CD4-positive, CD25-positive, alpha-beta regulatory T cell (primary cell): ENCODE measurements around the gene PEF1. TPM values are rescaled to one million over a fixed set of nuclear protein-coding genes. Genes with fewer than 3 reads are reported as not detected.

Experiments
- ATAC-seq, 2 donors: fragments of 150-1000 bp; cut with Tn5 transposase; one replicate each; pipeline ENCODE4 v1.10.0; 2021; ENCODE audit warnings: low read depth in 2 of 2, moderate number of reproducible peaks in 2 of 2, moderate library complexity in 1 of 2
- DNase-seq, 3 donors: peaks; one replicate each; pipeline versions ENCODE4 v3.0.0 to v3.0.0-alpha.2; 2012 to 2022; ENCODE audit warnings: mixed read lengths in 1 of 3
- H3K27ac ChIP-seq: one replicate; pipeline ENCODE4 v1.7.0; 2013; ENCODE audit warnings: mild to moderate bottlenecking, low read length; ENCODE audit not compliant: insufficient read depth, poor library complexity, severe bottlenecking
- H3K27me3 ChIP-seq: one replicate; pipeline ENCODE4 v1.7.0; 2013; ENCODE audit warnings: low read length; ENCODE audit not compliant: control insufficient read depth, insufficient read depth
- H3K36me3 ChIP-seq: one replicate; pipeline ENCODE4 v1.7.0; 2013; ENCODE audit warnings: mild to moderate bottlenecking, low read length, moderate library complexity; ENCODE audit not compliant: control insufficient read depth, insufficient read depth
- H3K4me1 ChIP-seq: 2 replicates; pipeline ENCODE4 v1.7.0; 2013; ENCODE audit warnings: mild to moderate bottlenecking, low read length; ENCODE audit not compliant: insufficient read depth, control insufficient read depth, poor library complexity, severe bottlenecking
- H3K4me3 ChIP-seq: one replicate; pipeline ENCODE4 v1.7.0; 2013; ENCODE audit warnings: low read depth, mild to moderate bottlenecking, low read length, moderate library complexity
- H3K9me3 ChIP-seq, 2 experiments: 1 replicate in 1 of 2; 2 replicates in 1 of 2; pipeline ENCODE4 v1.7.0; 2013; ENCODE audit warnings: low read length in 2 of 2, mild to moderate bottlenecking in 1 of 2, moderate library complexity in 1 of 2; ENCODE audit not compliant: control insufficient read depth in 2 of 2
- H3K27ac Mint-ChIP-seq, 3 donors: one replicate each; pipeline ENCODE4 v1.8.0; 2020 to 2022; ENCODE audit warnings: mild to moderate bottlenecking in 3 of 3, mixed read lengths in 3 of 3, moderate library complexity in 2 of 3
- H3K27me3 Mint-ChIP-seq: one replicate; pipeline ENCODE4 v1.8.0; 2022; ENCODE audit warnings: mild to moderate bottlenecking, mixed read lengths
- H3K36me3 Mint-ChIP-seq: one replicate; pipeline ENCODE4 v1.8.0; 2020; ENCODE audit warnings: mixed read lengths
- H3K4me1 Mint-ChIP-seq, 4 donors: one replicate each; pipeline ENCODE4 v1.8.0; 2020 to 2022; ENCODE audit warnings: mixed read lengths in 4 of 4, mild to moderate bottlenecking in 1 of 4
- H3K4me3 Mint-ChIP-seq, 4 donors: one replicate each; pipeline ENCODE4 v1.8.0; 2020 to 2022; ENCODE audit warnings: mild to moderate bottlenecking in 4 of 4, mixed read lengths in 4 of 4, moderate library complexity in 3 of 4
- H3K9me3 Mint-ChIP-seq, 7 donors: one replicate each; pipeline ENCODE4 v1.8.0; 2020 to 2022; ENCODE audit warnings: mixed read lengths in 7 of 7, mild to moderate bottlenecking in 3 of 7, moderate library complexity in 2 of 7
- polyA plus RNA-seq, 4 donors: library from polyadenylated mRNA; unstranded; fragments of 300-500 nt; fragmentation: Illumina TruSeq; gene quantifications; one replicate each; pipeline ENCODE4 v1.2.3, GENCODE V29; 2021
- total RNA-seq: library from RNA; stranded (reverse); gene quantifications from one replicate; pipeline ENCODE4 v1.2.3, GENCODE V29; 2022

Gene PEF1
- total and polyA plus RNA-seq, 5 donors from 2014 or later = 58.8 to 108 (median 97.8) TPM

DNA sequence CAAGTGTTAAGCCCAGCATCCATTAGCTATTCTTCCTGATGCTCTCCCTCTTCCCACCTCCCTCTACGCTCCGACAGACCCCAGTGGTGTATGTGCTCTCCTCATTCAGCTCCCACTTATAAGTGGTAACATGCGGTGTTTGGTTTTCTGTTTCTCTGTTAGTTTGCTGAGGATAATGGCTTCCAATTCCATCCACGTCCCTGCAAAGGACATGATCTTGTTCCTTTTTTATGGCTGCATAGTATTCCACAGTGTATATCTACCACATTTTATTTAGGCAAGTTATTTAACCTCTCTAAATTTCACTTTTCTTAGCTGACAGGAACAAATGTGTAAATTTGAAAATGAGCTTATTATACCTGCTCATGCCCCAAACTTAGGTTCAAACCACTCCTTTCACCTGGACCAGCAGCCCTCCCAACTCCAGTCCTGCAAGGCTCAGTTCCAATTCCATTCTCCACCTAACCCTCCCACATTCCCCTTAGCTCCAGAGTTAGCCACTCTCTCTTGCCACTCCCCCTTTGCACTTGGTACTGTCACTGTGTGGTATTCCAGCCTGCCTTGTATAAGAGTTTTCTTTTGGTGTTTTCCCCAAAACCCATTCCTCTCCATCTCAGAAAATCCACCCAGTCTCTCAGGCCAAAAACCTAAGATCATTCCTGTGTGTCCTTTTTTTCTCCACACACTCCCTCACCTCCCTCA is 1.7 kb upstream of the PEF1 start:
- no peak overlapping the region for H3K27ac ChIP-seq
- DNase-seq (no peak), ATAC-seq (no peak)
- Mint-ChIP-seq H3K36me3 (no peaks in the 10 kb centered on the region), H3K27ac (peak overlapping the region; percentile 79 to 100 (median 87)), H3K4me3 (peak overlapping the region; percentile 24 to 99 (median 98)), H3K4me1 (peaks cover 10 to 46% (median 28%) of the 10 kb centered on the region in 4 donors), H3K9me3 (peaks cover 0 to 9% (median 0%) of the 10 kb centered on the region in 7 donors), H3K27me3 (peaks cover 8% of the 10 kb centered on the region)
- no peaks in the 10 kb centered on the region for H3K27me3 ChIP-seq
- H3K36me3 ChIP-seq = peaks cover 2% of the 10 kb centered on the region
- H3K4me1 ChIP-seq = peaks cover 21% of the 10 kb centered on the region
- H3K4me3 ChIP-seq = no peak overlapping the region
- no peaks in the 10 kb centered on the region for H3K9me3 ChIP-seq

DNA sequence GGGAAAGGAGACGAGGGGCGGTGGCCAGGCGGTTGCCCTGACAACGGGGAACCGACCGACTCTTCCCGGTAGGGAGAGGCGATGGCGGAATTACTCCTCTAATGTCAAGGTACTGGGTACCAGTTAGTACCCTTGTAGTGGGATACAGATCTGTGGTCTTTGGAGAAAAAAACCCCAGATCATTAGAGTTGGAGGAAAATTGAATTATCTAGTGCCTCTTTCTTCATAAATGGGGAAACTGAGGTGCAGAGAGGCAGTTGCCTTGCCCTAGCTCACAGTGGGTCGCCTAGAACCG is 545 bp upstream of the PEF1 start:
- Mint-ChIP-seq H3K4me1 (peaks cover 10 to 46% (median 28%) of the 10 kb centered on the region in 4 donors), H3K27ac (peak overlapping the region; percentile 100), H3K4me3 (peak overlapping the region; percentile 97 to 99 (median 98)), H3K27me3 (peaks cover 8% of the 10 kb centered on the region), H3K36me3 (no peaks in the 10 kb centered on the region), H3K9me3 (peaks cover 0 to 9% (median 0%) of the 10 kb centered on the region in 7 donors)
- ATAC-seq = no peak
- H3K4me1 ChIP-seq = peaks cover 21% of the 10 kb centered on the region
- H3K4me3 ChIP-seq = peak overlapping the region; percentile 94
- H3K27me3 ChIP-seq = no peaks in the 10 kb centered on the region
- no peak for DNase-seq
- peak overlapping the region; percentile 99 for H3K27ac ChIP-seq
- peaks cover 7% of the 10 kb centered on the region for H3K36me3 ChIP-seq
- no peaks in the 10 kb centered on the region for H3K9me3 ChIP-seq

DNA sequence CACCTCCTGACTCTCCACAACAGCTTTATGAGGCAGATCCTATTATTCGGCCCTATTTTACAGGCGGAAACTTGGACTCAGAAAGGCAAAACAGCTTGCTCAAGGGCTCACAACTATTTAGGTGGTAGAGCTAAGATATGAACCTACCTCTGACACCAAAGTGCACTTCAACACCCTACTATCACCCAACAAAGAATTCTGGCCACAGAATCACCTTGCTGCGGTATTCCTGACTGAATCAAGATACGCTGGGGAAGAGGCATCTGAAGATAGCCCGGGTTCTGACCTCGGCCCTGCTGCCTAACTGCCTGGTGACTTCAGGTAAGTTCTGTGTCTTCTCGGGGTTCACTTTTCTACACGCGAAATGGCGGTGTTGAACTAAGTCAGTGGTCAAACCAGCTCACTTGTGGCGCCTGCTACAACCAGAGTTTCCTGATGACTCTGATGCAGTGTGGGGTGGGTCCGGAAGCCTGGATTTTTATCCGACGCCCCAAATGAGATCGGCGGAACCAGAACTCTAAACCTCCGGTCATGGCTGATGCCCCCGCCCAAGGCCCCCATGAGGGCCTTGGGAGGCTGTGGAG is 608 bp downstream of the PEF1 start:
- H3K27me3 ChIP-seq = no peaks in the 10 kb centered on the region
- peak overlapping the region; percentile 100 for H3K27ac Mint-ChIP-seq
- no peak for DNase-seq
- peaks cover 0 to 9% (median 0%) of the 10 kb centered on the region in 7 donors for H3K9me3 Mint-ChIP-seq
- H3K36me3 ChIP-seq = peaks cover 8% of the 10 kb centered on the region
- H3K4me3 Mint-ChIP-seq = peak overlapping the region; percentile 97 to 99 (median 98)
- peak overlapping the region; percentile 99 for H3K27ac ChIP-seq
- peaks cover 8% of the 10 kb centered on the region for H3K27me3 Mint-ChIP-seq
- peaks cover 10 to 46% (median 28%) of the 10 kb centered on the region in 4 donors for H3K4me1 Mint-ChIP-seq
- no peaks in the 10 kb centered on the region for H3K36me3 Mint-ChIP-seq
- H3K4me1 ChIP-seq = peaks cover 21% of the 10 kb centered on the region
- ATAC-seq = peak; percentile 29 to 33
- peak overlapping the region; percentile 94 for H3K4me3 ChIP-seq
- no peaks in the 10 kb centered on the region for H3K9me3 ChIP-seq

DNA sequence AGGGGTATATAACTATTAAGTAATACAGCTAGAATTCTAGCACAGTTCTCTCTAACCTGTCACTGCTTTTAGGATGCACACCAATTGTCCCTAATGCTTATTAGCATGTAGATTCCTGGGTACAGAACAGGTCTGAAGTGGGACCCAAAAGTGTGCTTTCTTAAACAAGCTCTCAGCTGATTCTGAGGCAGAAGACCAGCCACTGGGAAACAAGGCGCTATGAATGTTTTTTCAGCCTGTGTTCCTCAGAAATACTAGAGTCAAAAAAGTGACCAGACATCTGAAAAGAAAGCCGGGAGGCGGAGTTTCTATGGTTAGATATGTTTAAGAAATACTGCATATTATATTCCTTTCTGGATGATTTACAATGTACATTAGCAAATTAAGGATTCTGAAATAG is 1.8 kb downstream of the PEF1 start:
- no peak overlapping the region for H3K27ac ChIP-seq
- H3K27me3 ChIP-seq = no peaks in the 10 kb centered on the region
- peak overlapping the region in 3 of 4 donors; percentile 24 to 98 (median 97) for H3K4me3 Mint-ChIP-seq
- ATAC-seq (no peak), DNase-seq (no peak)
- H3K4me1 Mint-ChIP-seq = peaks cover 17 to 48% (median 32%) of the 10 kb centered on the region in 4 donors
- no peak overlapping the region for H3K4me3 ChIP-seq
- H3K36me3 ChIP-seq = peaks cover 11% of the 10 kb centered on the region
- no peaks in the 10 kb centered on the region for H3K36me3 Mint-ChIP-seq
- peaks cover 0 to 9% (median 0%) of the 10 kb centered on the region in 7 donors for H3K9me3 Mint-ChIP-seq
- no peaks in the 10 kb centered on the region for H3K9me3 ChIP-seq
- peaks cover 8% of the 10 kb centered on the region for H3K27me3 Mint-ChIP-seq
- H3K27ac Mint-ChIP-seq = no peak overlapping the region
- H3K4me1 ChIP-seq = peaks cover 24% of the 10 kb centered on the region

DNA sequence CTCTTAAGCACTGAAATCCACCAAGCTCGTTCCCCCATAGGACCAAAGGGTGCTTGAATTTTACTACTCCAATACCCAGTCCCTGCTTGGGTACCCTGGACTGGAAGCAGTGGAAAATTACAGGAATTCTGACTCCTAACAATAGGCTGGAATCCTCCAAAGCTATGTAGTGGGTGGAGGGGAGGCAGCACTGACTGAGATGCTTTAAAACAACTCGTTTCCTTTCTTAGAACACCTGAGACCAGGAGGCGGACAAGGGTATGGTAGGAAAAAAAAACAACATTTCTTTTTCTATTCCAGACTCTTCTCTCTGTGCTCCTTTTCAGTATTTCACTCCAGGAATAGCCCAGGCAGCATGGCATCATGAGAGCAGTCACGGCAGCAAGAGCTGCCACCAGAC is 2.3 kb downstream of the PEF1 start:
- Histone ChIP-seq H3K4me3 (no peak overlapping the region), H3K4me1 (peaks cover 27% of the 10 kb centered on the region), H3K9me3 (no peaks in the 10 kb centered on the region), H3K27ac (no peak overlapping the region), H3K27me3 (no peaks in the 10 kb centered on the region), H3K36me3 (peaks cover 11% of the 10 kb centered on the region)
- DNase-seq (no peak), ATAC-seq (no peak)
- Mint-ChIP-seq H3K4me1 (peaks cover 20 to 51% (median 37%) of the 10 kb centered on the region in 4 donors), H3K9me3 (peaks cover 0 to 8% (median 0%) of the 10 kb centered on the region in 7 donors), H3K27me3 (peaks cover 8% of the 10 kb centered on the region), H3K27ac (peak overlapping the region in 1 of 3 donors; percentile 21), H3K4me3 (no peak overlapping the region), H3K36me3 (no peaks in the 10 kb centered on the region)

DNA sequence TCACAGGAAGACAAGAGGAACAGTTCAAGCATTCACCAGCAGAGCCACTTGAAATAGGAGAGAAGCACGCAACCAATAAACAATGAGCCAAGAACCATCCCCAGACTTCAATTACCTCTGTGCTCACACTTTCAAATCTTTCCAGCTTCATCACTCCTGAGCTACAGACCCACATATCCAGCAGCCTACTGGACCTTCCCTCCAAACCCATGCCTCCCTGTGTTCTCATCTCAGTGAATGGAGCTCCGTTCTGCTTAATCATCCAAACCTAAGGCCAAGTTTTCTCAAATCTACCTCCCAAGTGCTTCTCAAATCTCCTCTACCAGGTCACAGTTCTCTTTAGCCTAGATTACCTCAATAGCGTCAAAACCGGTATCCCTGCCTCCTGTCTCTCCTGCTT is 3.7 kb downstream of the PEF1 start:
- no peak for DNase-seq

DNA sequence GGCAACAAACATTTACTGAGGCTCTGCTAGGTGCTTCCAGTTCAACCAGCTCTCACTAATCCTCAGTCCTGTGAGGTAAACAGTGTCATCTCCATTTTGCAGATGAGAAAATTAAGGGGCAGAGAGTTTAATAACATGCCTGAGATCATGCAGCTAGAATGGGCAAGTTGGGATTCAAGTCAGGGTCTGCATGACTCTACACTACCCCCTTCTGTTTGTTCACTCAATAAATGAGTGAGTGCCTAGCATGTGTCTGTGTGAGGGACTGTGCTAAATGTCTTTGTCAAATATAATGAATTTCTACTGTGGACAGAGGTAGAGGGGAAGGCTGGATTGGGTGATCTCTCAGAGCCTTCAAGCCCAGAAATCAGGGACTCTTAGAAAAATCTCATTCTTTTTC is 4.5 kb downstream of the PEF1 start:
- Mint-ChIP-seq H3K27ac (no peak overlapping the region), H3K4me1 (peaks cover 27 to 52% (median 40%) of the 10 kb centered on the region in 4 donors), H3K4me3 (no peak overlapping the region), H3K27me3 (peaks cover 8% of the 10 kb centered on the region), H3K36me3 (peaks cover 4% of the 10 kb centered on the region), H3K9me3 (no peaks in the 10 kb centered on the region)
- no peak for ATAC-seq
- H3K36me3 ChIP-seq = peaks cover 14% of the 10 kb centered on the region
- no peak overlapping the region for H3K27ac ChIP-seq
- H3K4me1 ChIP-seq = peaks cover 19% of the 10 kb centered on the region
- no peaks in the 10 kb centered on the region for H3K27me3 ChIP-seq
- H3K4me3 ChIP-seq = no peak overlapping the region
- H3K9me3 ChIP-seq = no peaks in the 10 kb centered on the region
- no peak for DNase-seq

More for the DNA sequence above, 3.7 kb downstream of the PEF1 start:
- ATAC-seq = no peak
- Mint-ChIP-seq H3K36me3 (peaks cover under 1% of the 10 kb centered on the region), H3K27ac (no peak overlapping the region), H3K4me3 (no peak overlapping the region), H3K27me3 (peaks cover 8% of the 10 kb centered on the region), H3K4me1 (peaks cover 25 to 55% (median 45%) of the 10 kb centered on the region in 4 donors), H3K9me3 (no peaks in the 10 kb centered on the region)
- Histone ChIP-seq H3K27me3 (no peaks in the 10 kb centered on the region), H3K4me1 (peaks cover 27% of the 10 kb centered on the region), H3K4me3 (no peak overlapping the region), H3K9me3 (no peaks in the 10 kb centered on the region), H3K36me3 (peaks cover 11% of the 10 kb centered on the region), H3K27ac (no peak overlapping the region)
